Activated CD4-positive, alpha-beta memory T cell treated with anti-CD3 and anti-CD28 coated beads, Interleukin-2, amount 10 ng/mL, durations not matched to agents 7 days and 5 days (primary cell): Measurements from ENCODE around the gene POLR3GL. TPM values are rescaled to one million over a fixed set of nuclear protein-coding genes. Genes with fewer than 3 reads are reported as not detected.
"Not testable (repeated sequence)": the region's sequence is repeated elsewhere in the genome, so short reads cannot be mapped to it uniquely, and the experiment has no call there.

Experiments
- CTCF ChIA-PET: fragments of 350-600 bp; sonication (Branson Sonifier 250); formaldehyde crosslinking; loops from one replicate; lab custom pipeline; 2021; ENCODE audit warnings: antibody characterized with exemption, inconsistent platforms; lab: Charles Lee
- POLR2A ChIA-PET: fragments of 350-600 bp; sonication (Branson Sonifier 250); formaldehyde crosslinking; loops from one replicate; lab custom pipeline; 2021; ENCODE audit warnings: antibody characterized with exemption; lab: Charles Lee
- DNase-seq: peaks from one replicate; pipeline ENCODE4 v3.0.0-alpha.2; 2020
- H3K27ac Mint-ChIP-seq: one replicate; pipeline ENCODE4 v1.8.0; 2021; ENCODE audit warnings: mild to moderate bottlenecking, mixed read lengths
- H3K27me3 Mint-ChIP-seq: one replicate; pipeline ENCODE4 v1.8.0; 2021; ENCODE audit warnings: mixed read lengths
- H3K36me3 Mint-ChIP-seq: one replicate; pipeline ENCODE4 v1.8.0; 2021; ENCODE audit warnings: low read depth, mixed read lengths
- H3K4me1 Mint-ChIP-seq: one replicate; pipeline ENCODE4 v1.8.0; 2021; ENCODE audit warnings: mixed read lengths
- H3K4me3 Mint-ChIP-seq: one replicate; pipeline ENCODE4 v1.8.0; 2021; ENCODE audit warnings: mild to moderate bottlenecking, mixed read lengths
- H3K9me3 Mint-ChIP-seq: one replicate; pipeline ENCODE4 v1.8.0; 2021; ENCODE audit warnings: mixed read lengths
- total RNA-seq, 2 experiments: library from RNA; stranded (reverse); gene quantifications; one replicate each; pipeline ENCODE4 v1.2.3, GENCODE V29; 2021

The POLR3GL gene
- 10 to 100 TPM; 32.4 to 33.7 TPM for total RNA-seq

DNA sequence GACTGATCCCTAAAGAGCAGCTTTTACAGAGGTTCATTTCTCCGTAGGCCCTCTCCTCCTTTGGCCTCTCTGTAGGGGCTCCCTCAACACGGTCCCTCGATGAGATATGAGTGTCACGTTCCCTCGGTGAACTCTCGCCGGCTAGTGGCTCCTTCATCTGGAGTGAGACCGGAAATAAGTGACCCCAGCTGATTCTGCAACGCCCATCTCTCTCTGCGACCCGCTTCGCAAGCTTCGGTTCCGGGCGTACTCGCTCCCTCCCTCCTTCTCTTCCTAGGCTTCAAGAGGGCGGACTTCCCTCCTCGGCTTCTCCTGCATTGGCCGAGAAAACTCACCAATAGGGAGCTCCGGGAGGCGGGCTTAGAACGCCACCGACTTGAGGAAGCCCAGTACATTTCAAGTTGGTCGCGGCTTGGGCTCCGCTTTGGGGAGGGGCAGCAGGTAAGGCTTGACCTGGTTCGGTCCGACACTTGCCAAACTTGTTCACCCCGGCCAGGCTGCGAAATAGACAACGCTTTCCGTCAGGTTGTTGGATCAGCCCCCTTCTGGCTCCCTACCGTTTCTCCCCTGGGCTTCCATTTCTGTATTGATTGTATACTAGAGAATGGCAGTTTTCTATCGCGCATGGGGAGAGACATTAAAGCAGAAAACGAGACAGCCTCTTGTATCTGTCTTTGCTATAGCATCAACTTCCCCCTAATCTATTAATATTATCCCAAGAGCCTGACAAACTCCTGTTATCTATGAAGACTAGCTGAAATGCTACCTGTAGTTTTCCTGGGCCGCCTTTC is at the start of gene POLR3GL, which contains the start of gene ANKRD34A:
POLR3GL (plus strand) TSS at position 363 of the 791 bp plus-strand sequence. CDS start 10,176 bp downstream, outside the sequence.
ANKRD34A (minus strand) TSS at position 248 of the 791 bp plus-strand sequence. CDS start 2,816 bp downstream, outside the sequence.
- CTCF ChIA-PET = interaction anchor here (0.6 to 4.7 kb wide), 19 partner anchors 12 to 119 kb away, joined by 3 to 69 read pairs (median 5); partner anchors contain the start of genes ITGA10, NUDT17, PIAS3 and RBM8A

GRCh38 chr1:145916745-145917144 is 47.7 kb upstream of the POLR3GL start:
- Mint-ChIP-seq H3K27ac (no peak overlapping the region), H3K9me3 (no peaks in the 10 kb centered on the region), H3K4me3 (peak overlapping the region; percentile 90), H3K4me1 (peaks cover 47% of the 10 kb centered on the region), H3K27me3 (no peaks in the 10 kb centered on the region), H3K36me3 (peaks cover 45% of the 10 kb centered on the region)
- POLR2A ChIA-PET = interaction anchor here (3.8 to 4.6 kb wide), 3 partner anchors 11 to 49 kb away, joined by 31 to 73 read pairs (median 38); partner anchors contain the start of genes ANKRD34A, LIX1L, POLR3GL and RBM8A
- CTCF ChIA-PET = interaction anchor here (0.7 to 1.2 kb wide), 3 partner anchors 41 to 121 kb away, joined by 3 to 4 read pairs (median 3); partner anchors contain the start of gene LIX1L
- DNase-seq = no peak

More for the DNA sequence above, at the start of gene POLR3GL, which contains the start of gene ANKRD34A:
- POLR2A ChIA-PET = interaction anchor here (0.9 to 12.6 kb wide), 35 partner anchors 9 to 684 kb away, joined by 3 to 264 read pairs (median 6); partner anchors contain the start of genes ANKRD35, HJV, NUDT17 and PEX11B
- Mint-ChIP-seq H3K4me1 (peaks cover 48% of the 10 kb centered on the region), H3K4me3 (peak within 1 kb of the TSS; percentile 96), H3K27me3 (peaks cover 3% of the 10 kb centered on the region), H3K9me3 (peaks cover 5% of the 10 kb centered on the region), H3K36me3 (peaks cover 14% of the 10 kb centered on the region), H3K27ac (peak within 1 kb of the TSS; percentile 79)
- peak; percentile 95 for DNase-seq

DNA sequence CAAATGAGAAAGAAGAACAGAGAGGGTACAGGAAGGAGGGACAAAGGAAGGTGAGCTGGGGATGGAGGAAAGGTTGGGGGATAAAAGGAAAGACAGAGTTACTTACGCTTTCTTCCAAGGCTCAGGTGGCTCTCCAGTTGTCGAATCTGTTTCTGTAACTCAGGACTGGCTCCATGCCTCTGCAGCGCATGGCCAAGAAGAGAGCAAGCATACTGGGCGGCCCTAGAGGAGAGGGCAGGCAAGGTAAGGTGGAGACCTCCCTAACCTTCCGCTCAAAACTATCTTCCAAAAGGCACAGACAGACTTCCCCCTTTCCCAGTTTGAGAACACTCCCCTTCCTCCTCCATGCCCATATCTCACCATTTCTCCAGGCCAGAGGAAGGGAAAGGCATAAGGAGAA is 46.9 kb upstream of the POLR3GL start:
- Mint-ChIP-seq H3K27me3 (no peaks in the 10 kb centered on the region), H3K4me3 (peak overlapping the region; percentile 90), H3K4me1 (peaks cover 47% of the 10 kb centered on the region), H3K27ac (peak overlapping the region; percentile 94), H3K9me3 (no peaks in the 10 kb centered on the region), H3K36me3 (peaks cover 39% of the 10 kb centered on the region)
- no peak for DNase-seq
- ChIA-PET POLR2A (interaction anchor here (0.7 to 4.6 kb wide), 11 partner anchors 7 to 72 kb away, joined by 3 to 73 read pairs (median 9); partner anchors contain the start of genes ANKRD34A, ITGA10, LIX1L and NUDT17), CTCF (interaction anchor here (0.8 to 2.0 kb wide), 2 partner anchors 10 to 72 kb away, joined by 4 to 15 read pairs; partner anchors contain the start of genes NUDT17 and RBM8A)

GRCh38 chr1:145918144-145918991 is 46.1 kb upstream of the POLR3GL start, which contains the start of gene PEX11B:
Gene PEX11B, minus strand, starts transcription at chr1:145918717. Its CDS starts 29 bp downstream, at chr1:145918688.
- Mint-ChIP-seq H3K4me1 (peaks cover 47% of the 10 kb centered on the region), H3K4me3 (peak within 1 kb of the TSS; percentile 90), H3K9me3 (no peaks in the 10 kb centered on the region), H3K27me3 (no peaks in the 10 kb centered on the region), H3K36me3 (peaks cover 39% of the 10 kb centered on the region), H3K27ac (peak within 1 kb of the TSS; percentile 94)
- CTCF ChIA-PET = interaction anchor here (0.8 to 2.0 kb wide), 7 partner anchors 9 to 94 kb away, joined by 3 to 15 read pairs (median 4); partner anchors contain the start of genes NUDT17, PIAS3 and RBM8A
- POLR2A ChIA-PET = interaction anchor here (0.6 to 4.6 kb wide), 25 partner anchors 8 to 133 kb away, joined by 3 to 73 read pairs (median 5); partner anchors contain the start of genes ANKRD34A, ITGA10, LIX1L and NUDT17
- DNase-seq = peak; percentile 92

DNA sequence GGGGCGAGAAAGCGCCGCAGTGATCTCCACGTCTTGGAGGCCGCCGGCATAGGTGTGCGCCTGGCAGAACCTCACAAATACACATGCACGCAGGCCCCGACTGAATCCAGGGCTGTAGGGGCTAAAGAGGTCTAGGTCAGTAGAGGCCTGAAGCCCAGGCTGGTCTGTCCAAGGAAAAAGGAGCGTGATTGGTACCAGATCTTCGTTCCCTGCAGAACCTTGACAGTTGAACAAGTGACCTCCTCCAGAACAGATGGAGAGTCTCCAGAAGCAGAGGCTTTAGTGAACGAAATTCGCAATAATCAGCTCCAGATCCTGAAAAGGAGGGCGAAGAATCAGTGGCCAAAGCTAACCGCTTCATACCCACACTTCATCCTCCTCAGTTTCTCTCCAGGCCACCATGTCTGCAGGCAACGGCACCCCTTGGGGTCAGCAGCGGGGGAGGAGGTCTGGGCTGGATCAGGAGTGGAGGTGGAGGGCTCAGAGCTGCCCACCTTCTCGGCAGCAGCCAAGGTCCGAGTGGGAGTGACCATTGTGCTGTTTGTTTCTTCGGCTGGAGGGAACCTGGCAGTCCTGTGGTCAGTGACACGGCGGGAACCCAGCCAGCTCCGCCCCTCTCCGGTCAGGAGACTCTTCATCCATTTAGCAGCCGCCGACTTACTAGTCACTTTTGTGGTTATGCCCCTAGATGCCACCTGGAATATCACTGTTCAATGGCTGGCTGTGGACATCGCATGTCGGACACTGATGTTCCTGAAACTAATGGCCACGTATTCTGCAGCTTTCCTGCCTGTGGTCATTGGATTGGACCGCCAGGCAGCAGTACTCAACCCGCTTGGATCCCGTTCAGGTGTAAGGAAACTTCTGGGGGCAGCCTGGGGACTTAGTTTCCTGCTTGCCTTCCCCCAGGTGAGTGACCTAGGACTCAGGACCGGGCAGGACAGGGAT is 45.2 kb upstream of the POLR3GL start:
- H3K27me3 Mint-ChIP-seq = no peaks in the 10 kb centered on the region
- peak overlapping the region; percentile 94 for H3K27ac Mint-ChIP-seq
- CTCF ChIA-PET = interaction anchor here (1.1 to 2.0 kb wide), 6 partner anchors 8 to 95 kb away, joined by 3 to 15 read pairs (median 4); partner anchors contain the start of genes NUDT17, PIAS3 and RBM8A
- peaks cover 45% of the 10 kb centered on the region for H3K4me1 Mint-ChIP-seq
- peak; percentile 33 for DNase-seq
- H3K4me3 Mint-ChIP-seq = peak overlapping the region; percentile 90
- H3K9me3 Mint-ChIP-seq = no peaks in the 10 kb centered on the region
- peaks cover 33% of the 10 kb centered on the region for H3K36me3 Mint-ChIP-seq
- POLR2A ChIA-PET = interaction anchor here (0.6 to 4.6 kb wide), 24 partner anchors 9 to 133 kb away, joined by 3 to 73 read pairs (median 6); partner anchors contain the start of genes ANKRD34A, ITGA10, LIX1L and NUDT17

DNA sequence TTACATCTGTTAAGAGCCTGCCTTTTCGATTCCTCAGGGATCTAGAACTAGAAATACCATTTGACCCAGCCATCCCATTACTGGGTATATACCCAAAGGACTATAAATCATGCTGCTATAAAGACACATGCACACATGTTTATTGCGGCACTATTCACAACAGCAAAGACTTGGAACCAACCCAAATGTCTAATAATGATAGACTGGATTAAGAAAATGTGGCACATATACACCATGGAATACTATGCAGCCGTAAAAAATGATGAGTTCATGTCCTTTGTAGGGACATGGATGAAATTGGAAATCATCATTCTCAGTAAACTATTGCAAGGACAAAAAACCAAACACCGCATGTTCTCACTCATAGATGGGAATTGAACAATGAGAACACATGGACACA is 44.2 kb upstream of the POLR3GL start:
- H3K27ac Mint-ChIP-seq, DNase-seq, H3K9me3 Mint-ChIP-seq, CTCF ChIA-PET, H3K27me3 Mint-ChIP-seq: not testable (repeated sequence)
- peak overlapping the region; percentile 90 for H3K4me3 Mint-ChIP-seq
- POLR2A ChIA-PET = interaction anchor here (4.6 kb wide), 1 partner anchor 8 kb away, joined by 73 read pairs; the partner anchor contains the start of gene RBM8A
- H3K36me3 Mint-ChIP-seq = peaks cover 28% of the 10 kb centered on the region
- peaks cover 42% of the 10 kb centered on the region for H3K4me1 Mint-ChIP-seq

GRCh38 chr1:145922266-145922665 is 42.2 kb upstream of the POLR3GL start:
- H3K27me3 Mint-ChIP-seq = no peaks in the 10 kb centered on the region
- no peaks in the 10 kb centered on the region for H3K9me3 Mint-ChIP-seq
- H3K4me1 Mint-ChIP-seq = peaks cover 32% of the 10 kb centered on the region
- peak overlapping the region; percentile 49 for H3K27ac Mint-ChIP-seq
- POLR2A ChIA-PET = interaction anchor here (1.4 kb wide), 2 partner anchors 40 to 57 kb away, joined by 3 to 4 read pairs; no protein-coding TSS in a partner anchor
- no peak overlapping the region for H3K4me3 Mint-ChIP-seq
- DNase-seq = no peak
- H3K36me3 Mint-ChIP-seq = peaks cover 16% of the 10 kb centered on the region
- CTCF ChIA-PET = interaction anchor here (1.3 kb wide), 1 partner anchor 31 kb away, joined by 3 read pairs; no protein-coding TSS in a partner anchor

DNA sequence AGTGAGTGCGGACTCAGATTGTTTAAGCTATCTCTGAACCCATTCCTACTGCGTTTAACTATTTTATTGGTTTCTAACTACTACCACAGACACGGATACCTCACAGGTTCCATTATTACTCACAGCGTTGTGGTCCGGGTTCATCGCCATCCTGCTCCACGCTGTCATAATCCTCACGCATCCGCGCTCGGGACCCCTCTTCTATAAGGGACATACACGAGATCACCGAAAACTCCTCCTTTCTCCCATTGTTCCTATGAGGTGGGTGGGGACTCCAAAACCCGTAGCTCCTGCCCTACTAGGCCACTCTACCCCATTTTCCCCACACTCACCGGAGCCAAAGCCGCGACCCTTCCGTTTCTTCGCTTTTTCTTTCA is 37.8 kb upstream of the POLR3GL start:
- POLR2A ChIA-PET = interaction anchor here (0.9 to 3.9 kb wide), 28 partner anchors 9 to 646 kb away, joined by 3 to 264 read pairs (median 10); partner anchors contain the start of genes ANKRD34A, ANKRD35, LIX1L and NUDT17
- Mint-ChIP-seq H3K4me3 (no peak overlapping the region), H3K27me3 (no peaks in the 10 kb centered on the region), H3K4me1 (peaks cover 17% of the 10 kb centered on the region), H3K27ac (no peak overlapping the region), H3K36me3 (peaks cover 21% of the 10 kb centered on the region), H3K9me3 (no peaks in the 10 kb centered on the region)
- peak; percentile 58 for DNase-seq
- CTCF ChIA-PET = interaction anchor here (0.9 to 3.5 kb wide), 14 partner anchors 8 to 111 kb away, joined by 3 to 34 read pairs (median 8); partner anchors contain the start of genes ANKRD34A, ITGA10, LIX1L and PEX11B

GRCh38 chr1:145927063-145927886 is 37.2 kb upstream of the POLR3GL start, which contains the start of gene RBM8A:
Gene RBM8A, minus strand, starts transcription at chr1:145927484. Its CDS starts 58 bp downstream, at chr1:145927426.
- Mint-ChIP-seq H3K27ac (no peak within 1 kb of the TSS), H3K4me1 (peaks cover 21% of the 10 kb centered on the region), H3K4me3 (peak within 1 kb of the TSS; percentile 67)

More at GRCh38 chr1:145927063-145927886, 37.2 kb upstream of the POLR3GL start, which contains the start of gene RBM8A:
- peak; percentile 97 for DNase-seq
- no peaks in the 10 kb centered on the region for H3K27me3 Mint-ChIP-seq
- peaks cover 23% of the 10 kb centered on the region for H3K36me3 Mint-ChIP-seq
- CTCF ChIA-PET = interaction anchor here (0.7 to 3.5 kb wide), 19 partner anchors 9 to 111 kb away, joined by 3 to 34 read pairs (median 7); partner anchors contain the start of genes ANKRD34A, ITGA10, LIX1L and NUDT17
- no peaks in the 10 kb centered on the region for H3K9me3 Mint-ChIP-seq
- POLR2A ChIA-PET = interaction anchor here (0.8 to 3.9 kb wide), 33 partner anchors 9 to 646 kb away, joined by 3 to 264 read pairs (median 9); partner anchors contain the start of genes ANKRD34A, ANKRD35, LIX1L and NUDT17
